SJSA1 (cell line): ENCODE data around the gene CACTIN. TPM values are rescaled to one million over a fixed set of nuclear protein-coding genes. Genes with fewer than 3 reads are reported as not detected.
A peak's percentile ranks its signal among the peaks of the same experiment; 100 is the strongest.

Experiments
- DNase-seq, 2 experiments: peaks; one replicate each; pipeline ENCODE4 v3.0.0-alpha.2; 2015 to 2020; ENCODE audit warnings: low spot score in 2 of 2, low read depth in 1 of 2
- H3K27ac ChIP-seq: fragments of 250-450 bp; sonication (Bioruptor Pico); 2 replicates; pipeline ENCODE4 v1.5.1; 2020; ENCODE audit warnings: mild to moderate bottlenecking, moderate library complexity
- H3K27me3 ChIP-seq: fragments of 250-450 bp; sonication (Bioruptor Pico); replicated peaks from 2 replicates; pipeline ENCODE4 v1.5.1; 2020; ENCODE audit warnings: mild to moderate bottlenecking, moderate library complexity
- H3K36me3 ChIP-seq: fragments of 250-450 bp; sonication (Bioruptor Pico); 2 replicates; pipeline ENCODE4 v1.5.1; 2020; ENCODE audit warnings: mild to moderate bottlenecking
- H3K4me1 ChIP-seq: fragments of 250-450 bp; sonication (Bioruptor Pico); replicated peaks from 2 replicates; pipeline ENCODE4 v1.6.1; 2021; ENCODE audit warnings: mild to moderate bottlenecking
- H3K4me3 ChIP-seq: fragments of 250-450 bp; sonication (Bioruptor Pico); 2 replicates; pipeline ENCODE4 v1.5.1; 2020; ENCODE audit warnings: mild to moderate bottlenecking
- H3K9me3 ChIP-seq: fragments of 250-450 bp; sonication (Bioruptor Pico); replicated peaks from 2 replicates; pipeline ENCODE4 v1.5.1; 2020; ENCODE audit warnings: mild to moderate bottlenecking
- total RNA-seq: library from RNA; depleted of rRNA; stranded (reverse); fragments of >200 nt; shearing (Covaris generic); gene quantifications from 2 replicates; pipeline ENCODE4 v1.2.3, GENCODE V29; 2014

CACTIN gene
- total RNA-seq, 1 experiment from 2014 or later: 45.2 TPM

GRCh38 chr19:3609779-3610719 is 16.5 kb downstream of the CACTIN start:
- DNase-seq: no peak

GRCh38 chr19:3608750-3609322 is 17.8 kb downstream of the CACTIN start:
- peaks cover 20% of the 10 kb centered on the region; the same call in 1 of the 2 replicates for H3K4me1 ChIP-seq
- no peaks in the 10 kb centered on the region for H3K9me3 ChIP-seq
- H3K27me3 ChIP-seq: no peaks in the 10 kb centered on the region
- DNase-seq: no peak
- H3K36me3 ChIP-seq: peaks cover 39% of the 10 kb centered on the region
- no peak overlapping the region for H3K4me3 ChIP-seq
- H3K27ac ChIP-seq: no peak overlapping the region

More at GRCh38 chr19:3609779-3610719, 16.5 kb downstream of the CACTIN start:
- Histone ChIP-seq H3K36me3 (peaks cover 44% of the 10 kb centered on the region), H3K27ac (no peak overlapping the region), H3K9me3 (no peaks in the 10 kb centered on the region), H3K4me3 (no peak overlapping the region), H3K4me1 (peaks cover 20% of the 10 kb centered on the region; the same call in 1 of the 2 replicates), H3K27me3 (no peaks in the 10 kb centered on the region)

- H3K9me3 ChIP-seq: no peaks in the 10 kb centered on the region
- H3K27me3 ChIP-seq: no peaks in the 10 kb centered on the region
- peaks cover 25% of the 10 kb centered on the region for H3K4me1 ChIP-seq
- no peak overlapping the region for H3K4me3 ChIP-seq
- DNase-seq: no peak
- peaks cover 32% of the 10 kb centered on the region for H3K36me3 ChIP-seq
- no peak overlapping the region for H3K27ac ChIP-seq
Measured at GRCh38 chr19:3608079-3608641, 18.4 kb downstream of the CACTIN start.

- Histone ChIP-seq H3K4me3 (no peak overlapping the region), H3K27me3 (no peaks in the 10 kb centered on the region), H3K4me1 (peaks cover 27% of the 10 kb centered on the region), H3K9me3 (no peaks in the 10 kb centered on the region), H3K36me3 (peaks cover 29% of the 10 kb centered on the region), H3K27ac (no peak overlapping the region)
- DNase-seq: no peak
Measured at GRCh38 chr19:3607303-3608078, 19.1 kb downstream of the CACTIN start.

GRCh38 chr19:3606690-3607289 is 19.8 kb downstream of the CACTIN start, which contains the start of gene TBXA2R:
Gene TBXA2R (minus strand): TSS chr19:3606875. CDS start chr19:3600634, 6,241 bp downstream.
- DNase-seq: no peak
- Histone ChIP-seq H3K27ac (no peak within 1 kb of the TSS), H3K27me3 (no peaks in the 10 kb centered on the region)

GRCh38 chr19:3606174-3606689 is 20.4 kb downstream of the CACTIN start:
- Histone ChIP-seq H3K9me3 (no peaks in the 10 kb centered on the region), H3K27me3 (no peaks in the 10 kb centered on the region), H3K27ac (no peak overlapping the region), H3K36me3 (peaks cover 16% of the 10 kb centered on the region), H3K4me3 (peak overlapping the region; percentile 16), H3K4me1 (peaks cover 25% of the 10 kb centered on the region)
- DNase-seq: no peak

More at GRCh38 chr19:3606690-3607289, 19.8 kb downstream of the CACTIN start, which contains the start of gene TBXA2R:
- Histone ChIP-seq H3K9me3 (no peaks in the 10 kb centered on the region), H3K36me3 (peaks cover 22% of the 10 kb centered on the region), H3K4me3 (peak within 1 kb of the TSS; percentile 16), H3K4me1 (peaks cover 27% of the 10 kb centered on the region)

- Histone ChIP-seq H3K27me3 (no peaks in the 10 kb centered on the region), H3K9me3 (no peaks in the 10 kb centered on the region), H3K4me3 (no peak overlapping the region), H3K4me1 (peaks cover 21% of the 10 kb centered on the region), H3K27ac (no peak overlapping the region), H3K36me3 (peaks cover 12% of the 10 kb centered on the region)
- DNase-seq: no peak
Measured at GRCh38 chr19:3605770-3606169, 20.8 kb downstream of the CACTIN start.

- Histone ChIP-seq H3K27ac (no peak overlapping the region), H3K36me3 (peaks cover 10% of the 10 kb centered on the region), H3K4me1 (peaks cover 20% of the 10 kb centered on the region), H3K27me3 (no peaks in the 10 kb centered on the region), H3K9me3 (no peaks in the 10 kb centered on the region), H3K4me3 (no peak overlapping the region)
- no peak for DNase-seq
Measured at GRCh38 chr19:3605361-3605760, 21.2 kb downstream of the CACTIN start.

- Histone ChIP-seq H3K4me1 (peaks cover 16% of the 10 kb centered on the region), H3K9me3 (no peaks in the 10 kb centered on the region), H3K27ac (no peak overlapping the region), H3K36me3 (peaks cover 6% of the 10 kb centered on the region), H3K4me3 (no peak overlapping the region), H3K27me3 (no peaks in the 10 kb centered on the region)
- DNase-seq: no peak
Measured at GRCh38 chr19:3604987-3605343, 21.6 kb downstream of the CACTIN start.

GRCh38 chr19:3604227-3604986 is 22.2 kb downstream of the CACTIN start:
- Histone ChIP-seq H3K27ac (no peak overlapping the region), H3K27me3 (no peaks in the 10 kb centered on the region), H3K4me3 (no peak overlapping the region), H3K36me3 (peaks cover under 1% of the 10 kb centered on the region; the same call in 1 of the 2 replicates), H3K4me1 (peaks cover 14% of the 10 kb centered on the region), H3K9me3 (no peaks in the 10 kb centered on the region)
- DNase-seq: no peak

- H3K4me3 ChIP-seq: no peak overlapping the region
- no peaks in the 10 kb centered on the region for H3K27me3 ChIP-seq
- H3K9me3 ChIP-seq: no peaks in the 10 kb centered on the region
- no peak for DNase-seq
- peaks cover 11% of the 10 kb centered on the region for H3K4me1 ChIP-seq
- H3K36me3 ChIP-seq: no peaks in the 10 kb centered on the region
- no peak overlapping the region for H3K27ac ChIP-seq
Measured at GRCh38 chr19:3603121-3603811, 23.3 kb downstream of the CACTIN start.

GRCh38 chr19:3601021-3601420 is 25.6 kb downstream of the CACTIN start:
- DNase-seq: no peak
- H3K27me3 ChIP-seq: no peaks in the 10 kb centered on the region
- no peaks in the 10 kb centered on the region for H3K9me3 ChIP-seq
- H3K4me1 ChIP-seq: peaks cover 6% of the 10 kb centered on the region
- H3K4me3 ChIP-seq: no peak overlapping the region
- H3K27ac ChIP-seq: no peak overlapping the region
- H3K36me3 ChIP-seq: no peaks in the 10 kb centered on the region
